HL-60 (cell line): Measurements from ENCODE around the gene FABP3.

ENCODE experiments used
- DNase-seq, 2 experiments: peaks; one replicate each; pipeline ENCODE4 v3.0.0-alpha.2; 2010 to 2020; ENCODE audit warnings: low read depth in 1 of 2, low spot score in 1 of 2
- H3K27ac ChIP-seq: fragments of 250-450 bp; sonication (Bioruptor Pico); replicated peaks from 2 replicates; pipeline ENCODE4 v1.5.1; 2020; ENCODE audit warnings: mild to moderate bottlenecking, moderate library complexity
- H3K27me3 ChIP-seq: fragments of 250-450 bp; sonication (Bioruptor Pico); 2 replicates; pipeline ENCODE4 v1.5.1; 2021; ENCODE audit warnings: mild to moderate bottlenecking, moderate library complexity; ENCODE audit not compliant: insufficient read depth, poor library complexity, severe bottlenecking
- H3K4me3 ChIP-seq: replicated peaks from 2 replicates; pipeline ENCODE4 v1.5.1; 2011; ENCODE audit warnings: mild to moderate bottlenecking, control low read depth, low read length; ENCODE audit not compliant: insufficient read depth
- CTCF ChIP-seq: IDR thresholded peaks from one replicate; pipeline ENCODE4 v1.5.1; 2011; ENCODE audit warnings: low read length, control low read depth, inconsistent platforms; ENCODE audit not compliant: insufficient read depth
- GABPA ChIP-seq: IDR thresholded peaks from 2 replicates; pipeline ENCODE4 v1.6.1; 2012; ENCODE audit warnings: low read depth
- POLR2AphosphoS5 ChIP-seq: IDR thresholded peaks from 2 replicates; pipeline ENCODE4 v1.6.1; 2012; ENCODE audit warnings: low read depth
- REST ChIP-seq: IDR thresholded peaks from 2 replicates; pipeline ENCODE4 v1.6.1; 2012; ENCODE audit warnings: low read depth; ENCODE audit not compliant: insufficient replicate concordance
- SPI1 ChIP-seq: IDR thresholded peaks from 2 replicates; pipeline ENCODE4 v1.6.1; 2012; ENCODE audit warnings: low read depth, mild to moderate bottlenecking, borderline replicate concordance

Gene FABP3

GRCh38 chr1:31344503-31344902 is 28.4 kb downstream of the FABP3 start:
- no peak for DNase-seq
- Histone ChIP-seq H3K4me3 (no peak overlapping the region), H3K27me3 (no peaks in the 10 kb centered on the region), H3K27ac (no peak overlapping the region)
- no peak for TF ChIP-seq CTCF
- no peak for TF ChIP-seq SPI1
- no peak for TF ChIP-seq REST
- TF ChIP-seq POLR2AphosphoS5: no peak
- no peak for TF ChIP-seq GABPA

GRCh38 chr1:31336687-31337467 is 36.0 kb downstream of the FABP3 start:
- DNase-seq: no peak
- H3K27ac ChIP-seq: no peak overlapping the region
- H3K27me3 ChIP-seq: no peaks in the 10 kb centered on the region
- H3K4me3 ChIP-seq: no peak overlapping the region
- no peak for TF ChIP-seq POLR2AphosphoS5
- no peak for TF ChIP-seq REST
- no peak for TF ChIP-seq SPI1
- TF ChIP-seq CTCF: no peak
- TF ChIP-seq GABPA: no peak

GRCh38 chr1:31335007-31335406 is 37.9 kb downstream of the FABP3 start:
- Histone ChIP-seq H3K27ac (no peak overlapping the region), H3K27me3 (no peaks in the 10 kb centered on the region), H3K4me3 (no peak overlapping the region)
- TF ChIP-seq GABPA (no peak), POLR2AphosphoS5 (no peak), SPI1 (no peak), CTCF (no peak), REST (no peak)
- peak in 1 of 2 experiments; percentile 32 for DNase-seq
